GM12878 (cell line): ENCODE measurements around the gene DHRS7B. TPM values are rescaled to one million over a fixed set of nuclear protein-coding genes. Genes with fewer than 3 reads are reported as not detected.
A peak's percentile ranks its signal among the peaks of the same experiment; 100 is the strongest.

Experiments used
- ATAC-seq: fragments of 200-7000 bp; cut with Tn5 transposase; 3 replicates; pipeline ENCODE4 v1.9.1; 2020; ENCODE audit warnings: mild to moderate bottlenecking, moderate library complexity
- BruUV-seq: library from RNA; stranded (reverse); fragments of 400-500 nt; replicated peaks from 2 replicates; lab custom pipeline; 2021; lab: Mats Ljungman, UMichigan
- CTCF ChIA-PET: fragments of 300-600 bp; sonication (Branson Sonifier 250); formaldehyde crosslinking; extraction: SDS; loops from one replicate; lab custom pipeline; 2021; ENCODE audit warnings: inconsistent platforms; lab: Yijun Ruan, JAX
- POLR2A ChIA-PET: fragments of 350-600 bp; formaldehyde crosslinking; extraction: SDS; loops from one replicate; lab custom pipeline; 2021; ENCODE audit warnings: inconsistent platforms; lab: Charles Lee
- RAD21 ChIA-PET: fragments of 300-600 bp; sonication (Branson Sonifier 250); formaldehyde crosslinking; loops from one replicate; lab custom pipeline; 2023; ENCODE audit warnings: antibody characterized with exemption; ENCODE audit not compliant: unreplicated experiment; lab: Charles Lee
- SMC1A ChIA-PET: fragments of 300-600 bp; sonication (Branson Sonifier 250); formaldehyde crosslinking; loops from one replicate; lab custom pipeline; 2023; ENCODE audit not compliant: unreplicated experiment, uncharacterized antibody; lab: Charles Lee
- DNase-seq: peaks from one replicate; pipeline ENCODE4 v3.0.0-alpha.2; 2011; ENCODE audit warnings: low read depth, low spot score
- FAIRE-seq: peaks from 3 replicates; lab custom pipeline; 2011; peaks lifted over from hg19 to GRCh38; lab: Jason Lieb, UNC
- H2AFZ ChIP-seq: 2 replicates; pipeline ENCODE4 v1.6.0; 2011; ENCODE audit warnings: low read depth, low read length, control low read depth; ENCODE audit not compliant: control insufficient read depth
- H3K27ac ChIP-seq: 2 replicates; pipeline ENCODE4 v1.5.1; 2011; ENCODE audit warnings: control low read depth; ENCODE audit not compliant: control insufficient read depth, insufficient read depth
- H3K27me3 ChIP-seq, 2 experiments: replicated peaks in 1 of 2; 2 replicates each; pipeline versions ENCODE4 v1.6.0 to v1.6.1; 2011; ENCODE audit warnings: low read length in 1 of 2; ENCODE audit not compliant: control insufficient read depth in 2 of 2, insufficient read depth in 2 of 2
- H3K36me3 ChIP-seq, 2 experiments: 2 replicates each; pipeline ENCODE4 v1.5.1; 2011; ENCODE audit warnings: low read length in 1 of 2; ENCODE audit not compliant: control insufficient read depth in 2 of 2, insufficient read depth in 2 of 2
- H3K4me1 ChIP-seq: 2 replicates; pipeline ENCODE4 v1.6.1; 2011; ENCODE audit warnings: mild to moderate bottlenecking, low read length, moderate library complexity, mixed read lengths; ENCODE audit not compliant: control insufficient read depth, insufficient read depth
- H3K4me2 ChIP-seq: 2 replicates; pipeline ENCODE4 v1.6.0; 2011; ENCODE audit warnings: control low read depth; ENCODE audit not compliant: control insufficient read depth, insufficient read depth
- H3K4me3 ChIP-seq: fragments of 200-600 bp; sonication (generic); 2 replicates; pipeline ENCODE4 v1.5.1; 2016
- H3K79me2 ChIP-seq: 2 replicates; pipeline ENCODE4 v1.6.0; 2011; ENCODE audit warnings: low read length; ENCODE audit not compliant: control insufficient read depth, insufficient read depth
- H3K9ac ChIP-seq: 2 replicates; pipeline ENCODE4 v1.8.0; 2011; ENCODE audit warnings: low read length, control low read depth, mixed read lengths; ENCODE audit not compliant: control insufficient read depth, insufficient read depth
- H3K9me3 ChIP-seq: replicated peaks from 3 replicates; pipeline ENCODE4 v1.5.1; 2011; ENCODE audit warnings: mild to moderate bottlenecking, low read length; ENCODE audit not compliant: control insufficient read depth, insufficient read depth
- H4K20me1 ChIP-seq: 2 replicates; pipeline ENCODE4 v1.6.0; 2011; ENCODE audit not compliant: control insufficient read depth, insufficient read depth
- GATAD2B ChIP-seq: fragments of 450-650 bp; conservative IDR thresholded peaks from 2 replicates; pipeline ENCODE4 v1.6.1; 2017; ENCODE audit warnings: low read depth, mild to moderate bottlenecking, moderate library complexity
- MTA2 ChIP-seq: fragments of 450-650 bp; IDR thresholded peaks from 2 replicates; pipeline ENCODE4 v1.6.1; 2016; ENCODE audit warnings: low read depth, mild to moderate bottlenecking, moderate library complexity
- SPI1 ChIP-seq: IDR thresholded peaks from 2 replicates; pipeline ENCODE4 v1.6.1; 2011; ENCODE audit warnings: low read depth, mild to moderate bottlenecking, low read length, moderate library complexity, borderline replicate concordance; ENCODE audit not compliant: insufficient read depth
- WGBS: methylation state at CpG from one replicate; pipeline ENCODE4 v1.1.6; 2016; ENCODE audit warnings: low lambda C conversion rate; ENCODE audit not compliant: insufficient replicate concordance, insufficient coverage; ENCODE audit errors: missing lambda C conversion rate; 5-methylcytosine and 5-hydroxymethylcytosine counted together
- in situ Hi-C: fragments of 300-500 bp; cut with MboI; formaldehyde crosslinking; loops from 9 replicates; pipeline ENCODE4 v1.14.3; 2018; ENCODE audit warnings: mixed read lengths
- intact Hi-C: fragments of 100-400 bp; cut with micrococcal nuclease; formaldehyde crosslinking; loops from one replicate; pipeline ENCODE4 v1.14.2; 2022; ENCODE audit not compliant: unreplicated experiment
- polyA plus RNA-seq, 11 experiments: library from polyadenylated mRNA; depleted of rRNA in 4 of 11; unstranded in 6 of 11; stranded (reverse) in 5 of 11; fragments of >200 nt; fragmentation: Nextera tagmentation in 4 of 11; fragmentation: Illumina TruSeq in 1 of 11; extraction: Ambion mirVana in 4 of 11; extraction: Trizol in 1 of 11; gene quantifications; 1 replicate in 1 of 11; 2 replicates in 10 of 11; pipeline versions ENCODE4 v1.2.1 to v1.2.3, GENCODE V29; 2011 to 2016; ENCODE audit warnings: inconsistent platforms in 2 of 11, missing spikeins in 2 of 11, low read depth in 1 of 11
- total RNA-seq, 4 experiments: library from RNA; depleted of rRNA in 3 of 4; stranded (reverse); fragments of >200 nt in 3 of 4; fragmentation: Illumina TruSeq in 1 of 4; extraction: Trizol in 1 of 4; gene quantifications; 2 replicates each; pipeline versions ENCODE4 v1.2.1 to v1.2.3, GENCODE V29; 2013 to 2021
- TF ChIP-seq, protein P1 (sequence below): IDR thresholded peaks from 2 replicates; pipeline ENCODE4 v1.6.1; 2011; ENCODE audit warnings: borderline replicate concordance, low read depth, mild to moderate bottlenecking, moderate library complexity, low read length; ENCODE audit not compliant: insufficient read depth, poor library complexity, severe bottlenecking

The DHRS7B gene
- total and polyA plus RNA-seq, 10 of the 15 experiments (the other 5 are each of a cell fraction or from before 2014, with no cell fraction given): 11.1 to 35.6 (median 23.0) TPM

GRCh38 chr17:21214777-21215541 is 88.2 kb downstream of the DHRS7B start:
- TF ChIP-seq GATAD2B (0 out of 2 replicates have a peak, but pooled peaks have one; percentile 1), MTA2 (peak; percentile 14; the same call in 1 of the 2 replicates), SPI1 (peak; percentile 60; the same call in 1 of the 2 replicates)
- TF ChIP-seq, protein P1, sequence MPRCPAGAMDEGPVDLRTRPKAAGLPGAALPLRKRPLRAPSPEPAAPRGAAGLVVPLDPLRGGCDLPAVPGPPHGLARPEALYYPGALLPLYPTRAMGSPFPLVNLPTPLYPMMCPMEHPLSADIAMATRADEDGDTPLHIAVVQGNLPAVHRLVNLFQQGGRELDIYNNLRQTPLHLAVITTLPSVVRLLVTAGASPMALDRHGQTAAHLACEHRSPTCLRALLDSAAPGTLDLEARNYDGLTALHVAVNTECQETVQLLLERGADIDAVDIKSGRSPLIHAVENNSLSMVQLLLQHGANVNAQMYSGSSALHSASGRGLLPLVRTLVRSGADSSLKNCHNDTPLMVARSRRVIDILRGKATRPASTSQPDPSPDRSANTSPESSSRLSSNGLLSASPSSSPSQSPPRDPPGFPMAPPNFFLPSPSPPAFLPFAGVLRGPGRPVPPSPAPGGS: no peak
- Histone ChIP-seq H3K4me1 (peaks cover 9% of the 10 kb centered on the region; the same call in 1 of the 2 replicates), H3K9ac (peak overlapping the region; percentile 94), H3K27ac (peak overlapping the region; percentile 90), H3K27me3 (no peaks in the 10 kb centered on the region), H3K79me2 (peaks cover 56% of the 10 kb centered on the region), H4K20me1 (no peaks in the 10 kb centered on the region), H3K36me3 (peaks cover 0 to 2% of the 10 kb centered on the region in 2 experiments; a peak in 2 of 4 replicates), H3K4me2 (peak overlapping the region; percentile 91), H3K9me3 (no peaks in the 10 kb centered on the region), H2AFZ (peak overlapping the region; percentile 87), H3K4me3 (peak overlapping the region; percentile 81)
- no peak for DNase-seq
- CTCF ChIA-PET: interaction anchor here (0.8 to 1.7 kb wide), 3 partner anchors 25 to 95 kb away, joined by 3 to 5 read pairs (median 3); no protein-coding TSS in a partner anchor
- POLR2A ChIA-PET: interaction anchor here (1.5 kb wide), 1 partner anchor 88 kb away, joined by 3 read pairs; the partner anchor contains the start of gene DHRS7B
- TSS peak; percentile 65 for BruUV-seq
- in situ Hi-C loops (loop anchor here (5.0 kb wide), 2 partner anchors 102 to 178 kb away; no protein-coding TSS in a partner anchor), intact Hi-C loops (loop anchor here (2.0 to 5.0 kb wide), 3 partner anchors 72 to 173 kb away; partner anchors contain the start of genes DHRS7B and USP22)
- peak; percentile 18 for ATAC-seq
- SMC1A ChIA-PET: interaction anchor here (0.6 to 1.6 kb wide), 5 partner anchors 53 to 96 kb away, joined by 3 to 6 read pairs (median 4); no protein-coding TSS in a partner anchor
- RAD21 ChIA-PET: interaction anchor here (1.1 kb wide), 1 partner anchor 75 kb away, joined by 3 read pairs; no protein-coding TSS in a partner anchor
- FAIRE-seq: no peak
- WGBS: 21% methylated on average over 23 of the region's 23 CpGs
